NCI-H524 treated with DMSO at 0.1 percent for 48 hours (cell line): ENCODE data around the gene BATF2.

Source experiments
- DNase-seq: peaks from one replicate; lab custom pipeline; 2025; lab: John Stamatoyannopoulos, UW

The BATF2 gene

GRCh38 chr11:64969209-64969608 lies 27.6 kb downstream of the BATF2 start:
- DNase-seq: peak; percentile 47

- DNase-seq: no peak
Observed at GRCh38 chr11:64967375-64967774, 29.4 kb downstream of the BATF2 start.

- no peak for DNase-seq
Observed at GRCh38 chr11:64963072-64963631, 33.6 kb downstream of the BATF2 start.

DNA sequence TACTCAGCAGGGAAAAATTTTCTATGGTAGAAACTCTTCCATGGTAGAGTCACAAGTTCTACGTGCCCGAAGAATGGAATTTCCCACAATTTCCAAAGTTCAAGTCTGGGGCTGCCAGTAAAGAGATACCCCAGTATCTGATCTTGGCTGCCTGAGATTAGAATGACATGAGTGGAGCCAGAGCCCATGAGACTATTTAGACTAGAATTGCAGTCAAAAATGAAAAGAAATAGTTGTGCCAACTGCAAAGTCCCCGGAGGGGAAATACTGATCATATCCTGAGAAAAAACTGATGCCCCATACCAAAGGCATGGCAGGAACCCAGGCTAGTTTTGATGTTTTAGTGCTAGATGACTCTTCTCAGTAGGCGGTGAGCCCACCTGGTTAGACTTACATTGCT lies 36.1 kb downstream of the BATF2 start:
- no peak for DNase-seq

GRCh38 chr11:64959498-64959897 lies 37.3 kb downstream of the BATF2 start:
- DNase-seq: no peak

DNA sequence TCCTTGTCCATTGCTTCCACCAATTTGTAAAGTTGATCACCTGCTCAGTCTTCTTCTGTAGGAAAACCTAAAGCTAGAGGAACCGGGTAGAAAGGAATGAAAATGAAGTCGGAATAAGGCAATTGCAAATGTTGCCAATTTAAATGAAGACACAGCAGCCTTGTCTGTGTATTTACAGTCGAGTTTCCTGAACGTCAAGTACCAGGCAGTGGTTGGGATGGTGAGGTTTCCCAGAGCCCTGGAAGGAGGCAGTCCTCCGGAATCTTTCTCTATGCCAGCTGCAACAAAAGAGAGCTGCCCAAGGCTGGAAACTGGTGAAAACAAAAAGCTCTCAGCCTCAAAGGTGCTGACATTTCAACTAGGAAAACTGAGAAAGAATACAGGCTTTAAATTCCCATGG lies 42.6 kb downstream of the BATF2 start:
- no peak for DNase-seq

- no peak for DNase-seq
Observed at GRCh38 chr11:64951529-64951928, 45.2 kb downstream of the BATF2 start.

- no peak for DNase-seq
Observed at GRCh38 chr11:64947208-64947814, 49.5 kb downstream of the BATF2 start.
